H4 (cell line): Measurements from ENCODE around the gene ACOT12. TPM values are rescaled to one million over a fixed set of nuclear protein-coding genes. Genes with fewer than 3 reads are reported as not detected.
"Not testable (repeated sequence)": the region's sequence is repeated elsewhere in the genome, so short reads cannot be mapped to it uniquely, and the experiment has no call there.

Source experiments
- DNase-seq: peaks from one replicate; pipeline ENCODE4 v3.0.0-alpha.2; 2015; ENCODE audit warnings: low spot score
- total RNA-seq: library from RNA; depleted of rRNA; stranded (reverse); fragments of >200 nt; shearing (Covaris generic); gene quantifications from 2 replicates; pipeline ENCODE4 v1.2.3, GENCODE V29; 2014

Gene ACOT12
- total RNA-seq, 1 experiment from 2014 or later: not detected

- not testable (repeated sequence) for DNase-seq
These were observed 55.7 kb downstream of the ACOT12 start for GRCh38 chr5:81338213-81338612.

- DNase-seq: no peak
These were observed 56.1 kb downstream of the ACOT12 start for GRCh38 chr5:81337803-81338202.

- no peak for DNase-seq
These were observed 57.4 kb downstream of the ACOT12 start for GRCh38 chr5:81336556-81336955.

GRCh38 chr5:81335946-81336345, 58.0 kb downstream of the ACOT12 start:
- DNase-seq: no peak

GRCh38 chr5:81334304-81335061, 59.5 kb downstream of the ACOT12 start:
- no peak for DNase-seq

GRCh38 chr5:81326554-81326953, 67.4 kb downstream of the ACOT12 start:
- DNase-seq: no peak

- no peak for DNase-seq
These were observed 76.4 kb downstream of the ACOT12 start for GRCh38 chr5:81317536-81317935.

- DNase-seq: no peak
These were observed 77.4 kb downstream of the ACOT12 start for GRCh38 chr5:81316571-81316970.

GRCh38 chr5:81315830-81316229, 78.1 kb downstream of the ACOT12 start:
- DNase-seq: no peak

- DNase-seq: no peak
These were observed 78.6 kb downstream of the ACOT12 start for GRCh38 chr5:81315336-81315735.

- no peak for DNase-seq
These were observed 79.4 kb downstream of the ACOT12 start for GRCh38 chr5:81314581-81314980.

- no peak for DNase-seq
These were observed 80.2 kb downstream of the ACOT12 start for GRCh38 chr5:81313686-81314085.

GRCh38 chr5:81313278-81313677, 80.7 kb downstream of the ACOT12 start:
- no peak for DNase-seq

- no peak for DNase-seq
These were observed 83.4 kb downstream of the ACOT12 start for GRCh38 chr5:81310402-81311063.

GRCh38 chr5:81308836-81309235, 85.1 kb downstream of the ACOT12 start:
- no peak for DNase-seq

- no peak for DNase-seq
These were observed 88.1 kb downstream of the ACOT12 start for GRCh38 chr5:81305785-81306184.

GRCh38 chr5:81303563-81303962, 90.4 kb downstream of the ACOT12 start:
- DNase-seq: peak; percentile 43

- no peak for DNase-seq
These were observed 91.3 kb downstream of the ACOT12 start for GRCh38 chr5:81302596-81302995.

- DNase-seq: peak; percentile 91
These were observed 92.5 kb downstream of the ACOT12 start, which contains the start of gene ZCCHC9 for GRCh38 chr5:81301271-81302015. TSS of gene ZCCHC9 (plus strand) at chr5:81301587. CDS start at chr5:81304758, 3,171 bp downstream.

- DNase-seq: no peak
These were observed 93.0 kb downstream of the ACOT12 start for GRCh38 chr5:81300921-81301270.

- no peak for DNase-seq
These were observed 96.4 kb downstream of the ACOT12 start for GRCh38 chr5:81297531-81297930.

- DNase-seq: not testable (repeated sequence)
These were observed 99.9 kb downstream of the ACOT12 start for GRCh38 chr5:81294021-81294420.

- no peak for DNase-seq
These were observed 101.8 kb downstream of the ACOT12 start for GRCh38 chr5:81292130-81292529.
